HG02571 (cell line): ENCODE measurements around the gene MACROH2A2.
"Not testable (repeated sequence)": the region's sequence is repeated elsewhere in the genome, so short reads cannot be mapped to it uniquely, and the experiment has no call there.

ENCODE experiments used
- ATAC-seq: cut with Tn5 transposase; IDR thresholded peaks from one replicate; pipeline ENCODE4 v1.9.1; 2021; ENCODE audit warnings: mild to moderate bottlenecking, moderate library complexity; ENCODE audit not compliant: unreplicated experiment

MACROH2A2 gene

DNA sequence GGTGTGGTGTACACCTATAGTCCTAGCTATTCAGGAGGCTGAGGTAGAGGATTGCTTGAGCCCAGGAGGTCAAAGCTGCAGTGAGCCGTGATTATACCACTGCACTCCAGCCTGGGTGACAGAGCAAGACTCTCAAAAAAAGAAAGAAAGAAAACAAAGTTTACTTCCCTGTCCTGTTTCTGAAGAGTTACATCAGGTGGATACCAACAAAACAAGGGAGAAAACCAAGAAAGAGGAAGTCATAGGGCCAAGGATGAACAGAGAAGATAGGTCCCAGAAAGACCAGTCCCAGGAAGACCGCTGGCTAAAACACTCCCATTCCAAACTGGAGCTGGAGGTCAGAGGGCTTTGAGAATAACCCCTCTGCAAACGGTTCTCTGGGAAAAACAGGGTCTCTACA lies 13.5 kb downstream of the MACROH2A2 start:
- ATAC-seq: no peak

DNA sequence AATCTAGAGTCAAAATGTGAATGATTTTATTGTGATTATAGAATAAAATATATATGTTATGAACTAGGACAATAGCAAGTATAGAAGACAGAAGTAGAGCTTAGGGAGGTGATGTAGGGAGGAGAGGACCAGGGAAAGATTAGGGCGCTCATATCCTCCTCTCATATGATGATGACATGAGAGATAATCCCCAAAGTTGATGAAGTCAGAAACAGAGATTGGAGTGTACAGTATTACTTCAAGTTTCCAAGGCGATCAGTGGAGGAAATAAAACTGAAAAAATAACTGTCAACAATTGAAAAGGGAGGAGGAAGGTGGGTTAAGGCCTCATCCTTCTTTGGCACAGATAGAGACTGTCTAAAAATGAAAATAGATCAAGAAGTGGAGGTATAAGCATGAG lies 14.9 kb downstream of the MACROH2A2 start:
- ATAC-seq: no peak

DNA sequence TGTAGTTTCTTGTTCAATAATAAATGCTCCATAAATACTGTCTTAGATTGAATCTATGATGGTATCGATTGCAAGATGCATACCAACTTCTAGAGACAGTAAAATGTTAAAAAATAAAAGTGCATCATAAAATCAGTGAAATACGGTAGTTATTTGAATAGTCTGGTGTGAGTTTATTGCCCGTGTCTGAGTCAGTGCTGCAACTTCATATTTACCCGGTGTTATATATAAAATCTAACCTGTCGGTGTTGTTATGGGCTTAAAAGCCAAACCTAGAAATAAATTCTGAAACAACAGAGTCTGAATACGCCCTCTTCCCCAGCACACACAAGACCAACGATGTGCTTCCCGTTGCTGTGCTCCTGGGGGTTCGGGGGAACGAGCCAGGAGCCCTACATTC lies 16.3 kb downstream of the MACROH2A2 start:
- ATAC-seq: no peak

DNA sequence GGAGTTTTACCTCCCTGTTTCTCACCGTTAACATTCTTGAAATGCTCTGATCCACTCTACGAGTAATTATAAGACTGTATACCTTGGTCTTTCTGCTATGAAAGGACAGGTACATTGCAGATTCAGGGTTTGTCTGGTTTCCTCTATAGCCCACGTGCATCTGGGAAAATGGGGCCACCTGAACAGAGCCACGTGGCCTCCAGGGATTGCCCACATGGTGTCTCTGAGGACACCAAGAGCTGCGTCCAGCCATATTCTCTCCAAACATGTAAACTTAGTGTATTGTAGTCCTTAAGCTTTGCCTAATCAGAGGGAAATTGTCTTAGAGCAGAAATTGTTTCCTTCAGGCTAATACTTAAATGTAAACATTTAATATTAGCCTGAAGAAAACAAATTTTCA lies 16.7 kb downstream of the MACROH2A2 start:
- ATAC-seq: no peak

DNA sequence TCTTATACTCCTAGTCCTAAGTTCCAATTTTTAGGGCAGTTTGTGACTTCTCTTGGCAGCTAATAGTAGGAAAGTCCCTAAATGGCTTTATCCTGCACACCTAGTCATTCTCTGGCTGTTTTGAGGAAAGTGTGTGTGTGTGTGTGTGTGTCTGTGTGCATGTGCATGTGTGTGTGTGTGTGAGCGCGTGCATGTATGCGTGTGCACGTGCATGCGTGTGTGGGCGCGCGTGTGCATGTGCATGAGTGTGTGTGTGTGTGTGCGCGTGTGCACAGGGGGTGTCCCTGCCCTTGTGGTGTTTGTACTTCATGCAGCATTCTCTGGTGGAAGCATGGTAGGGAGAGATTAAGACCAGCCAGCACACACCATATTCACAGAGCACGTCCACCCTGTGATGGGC lies 18.2 kb downstream of the MACROH2A2 start:
- ATAC-seq: no peak

DNA sequence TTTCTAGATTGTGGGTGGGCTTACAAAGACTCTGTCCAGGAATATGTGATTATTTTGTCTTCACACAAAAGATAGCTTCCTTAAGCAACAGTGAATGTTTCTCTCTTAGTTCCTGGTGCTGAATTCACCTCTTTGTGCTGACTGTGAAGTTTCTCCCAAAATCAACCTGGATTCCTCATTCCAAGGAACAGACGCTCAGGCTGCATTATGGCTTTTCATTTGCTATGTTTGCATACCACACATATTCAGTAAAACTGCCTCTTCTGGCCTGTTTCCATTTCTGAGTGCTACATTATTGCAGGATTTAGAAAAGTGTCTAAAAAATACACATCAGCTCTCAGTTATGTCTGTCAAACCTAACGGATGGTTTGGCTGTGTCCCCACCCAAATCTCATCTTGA lies 21.5 kb downstream of the MACROH2A2 start:
- no peak for ATAC-seq

DNA sequence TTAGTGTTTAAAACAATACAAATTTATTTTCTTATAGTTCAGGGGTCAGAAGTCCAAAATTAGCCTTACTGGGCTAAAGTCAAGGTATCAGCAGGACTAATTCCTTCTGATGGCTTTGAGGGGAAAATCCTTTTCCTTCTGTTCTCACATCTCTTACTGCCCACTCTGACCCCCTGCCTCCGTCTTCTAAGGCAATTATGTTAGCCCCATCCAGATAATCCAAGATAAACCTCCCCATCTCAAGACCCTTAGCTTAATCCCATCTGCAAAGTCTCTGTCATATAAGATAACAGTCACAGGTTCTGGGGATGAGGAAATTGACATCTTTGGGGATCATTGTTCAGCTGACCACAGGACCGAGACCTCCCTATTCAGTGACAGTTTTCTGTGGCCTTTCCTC lies 22.3 kb downstream of the MACROH2A2 start:
- ATAC-seq: no peak

DNA sequence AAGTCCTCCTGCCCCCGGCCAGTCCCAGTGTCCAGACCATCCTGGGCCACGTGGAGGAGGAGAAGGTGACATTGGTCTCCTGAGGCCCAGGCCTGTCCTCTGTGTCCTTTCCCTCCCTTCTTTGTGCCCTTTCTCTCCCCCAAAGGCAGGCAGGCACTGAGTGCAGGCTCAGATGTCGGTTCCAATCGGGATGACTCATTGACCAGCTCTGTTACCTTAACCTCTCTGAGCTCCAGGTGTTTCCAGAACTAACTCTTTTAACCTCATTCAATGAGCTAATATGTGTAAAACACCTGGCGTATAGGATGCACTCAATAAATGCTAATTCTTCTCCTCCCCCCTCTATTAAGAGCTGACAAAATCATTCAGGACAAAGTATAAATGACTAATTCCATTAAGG lies 25.7 kb downstream of the MACROH2A2 start:
- no peak for ATAC-seq

DNA sequence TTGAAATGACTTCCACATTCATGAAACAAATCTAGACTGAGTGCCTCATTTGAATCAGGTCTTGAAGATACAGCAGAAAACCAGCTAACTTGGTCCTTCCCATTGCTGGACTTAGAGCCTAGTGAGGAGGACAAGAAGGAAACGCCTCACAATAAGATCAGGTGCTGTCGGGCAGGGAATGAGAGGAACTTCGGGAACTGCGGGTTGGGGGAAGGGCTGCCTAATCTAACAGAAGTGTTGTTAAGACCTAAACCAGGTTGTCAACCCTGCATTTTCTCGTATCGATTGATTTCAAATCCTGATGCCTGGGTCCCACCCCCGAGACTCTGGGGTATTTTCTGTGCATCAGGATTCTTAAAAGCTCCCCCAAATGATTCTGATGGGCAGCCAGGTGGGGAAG lies 26.3 kb downstream of the MACROH2A2 start:
- no peak for ATAC-seq

DNA sequence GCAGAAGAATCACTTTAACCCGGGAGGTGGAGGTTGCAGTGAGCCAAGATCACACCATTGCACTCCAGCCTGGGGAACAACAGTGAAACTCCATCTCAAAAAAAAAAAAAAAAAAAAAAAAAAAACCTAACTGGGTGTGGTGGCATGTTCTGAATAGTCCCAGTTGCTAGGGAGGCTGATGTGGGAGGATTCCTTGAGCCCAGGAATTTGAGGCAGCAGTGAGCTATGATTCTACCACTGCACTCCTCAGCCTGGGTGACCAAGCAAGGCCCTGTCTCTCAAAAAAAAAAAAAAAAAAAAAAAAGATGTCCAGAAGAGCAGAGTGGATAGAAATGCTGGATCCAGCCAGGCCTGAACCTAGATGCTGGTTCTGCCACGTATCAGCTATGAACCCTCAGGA lies 28.1 kb downstream of the MACROH2A2 start:
- ATAC-seq: not testable (repeated sequence)

DNA sequence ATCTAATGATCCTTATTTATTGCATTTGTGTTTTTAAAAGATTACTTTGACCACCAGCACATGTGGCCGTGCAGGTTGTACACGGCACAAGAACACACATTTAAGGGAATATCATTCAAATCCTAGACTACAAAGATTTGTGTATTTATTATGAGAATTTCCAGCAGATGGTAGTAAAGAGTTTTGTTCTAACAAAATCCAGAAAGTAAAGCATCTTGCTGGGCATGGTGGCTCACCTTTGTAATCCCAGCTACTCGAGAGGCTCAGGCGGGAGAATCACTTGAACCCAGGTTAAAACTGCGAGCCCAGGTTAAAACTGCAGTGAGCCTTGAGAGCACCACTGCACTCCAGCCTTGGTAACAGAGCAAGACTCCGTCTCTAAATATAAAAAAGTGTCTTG lies 31.5 kb downstream of the MACROH2A2 start:
- no peak for ATAC-seq

DNA sequence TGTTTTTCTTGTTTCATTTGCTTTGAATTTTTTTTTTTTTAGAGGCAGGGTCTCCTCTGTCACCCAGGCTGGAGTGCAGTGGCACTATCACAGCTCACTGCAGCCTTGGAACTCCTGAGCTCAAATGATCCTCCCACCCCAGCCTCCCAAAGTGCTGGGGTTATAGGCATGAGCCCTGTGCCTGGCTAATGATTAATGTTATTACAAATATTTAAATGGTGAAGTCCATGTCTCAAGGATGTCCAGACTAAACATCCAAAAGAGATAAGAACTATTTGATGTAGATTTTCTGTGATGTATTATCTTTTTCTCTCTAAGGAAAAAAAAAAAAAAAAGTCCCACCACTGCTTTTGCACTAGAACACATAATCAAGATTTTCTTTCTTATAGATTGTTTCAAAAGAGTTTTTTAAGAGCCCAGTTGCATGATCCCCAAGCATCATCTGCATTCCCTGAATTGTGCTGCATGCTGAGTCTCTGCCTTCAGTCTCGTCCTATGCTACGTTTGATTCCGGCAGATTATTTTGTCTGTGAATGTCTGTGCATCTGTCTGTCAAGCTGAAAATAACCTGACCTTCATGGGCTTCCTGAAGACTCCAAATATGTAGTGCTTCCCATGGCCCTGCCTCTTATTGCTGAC lies 33.4 kb downstream of the MACROH2A2 start:
- no peak for ATAC-seq

DNA sequence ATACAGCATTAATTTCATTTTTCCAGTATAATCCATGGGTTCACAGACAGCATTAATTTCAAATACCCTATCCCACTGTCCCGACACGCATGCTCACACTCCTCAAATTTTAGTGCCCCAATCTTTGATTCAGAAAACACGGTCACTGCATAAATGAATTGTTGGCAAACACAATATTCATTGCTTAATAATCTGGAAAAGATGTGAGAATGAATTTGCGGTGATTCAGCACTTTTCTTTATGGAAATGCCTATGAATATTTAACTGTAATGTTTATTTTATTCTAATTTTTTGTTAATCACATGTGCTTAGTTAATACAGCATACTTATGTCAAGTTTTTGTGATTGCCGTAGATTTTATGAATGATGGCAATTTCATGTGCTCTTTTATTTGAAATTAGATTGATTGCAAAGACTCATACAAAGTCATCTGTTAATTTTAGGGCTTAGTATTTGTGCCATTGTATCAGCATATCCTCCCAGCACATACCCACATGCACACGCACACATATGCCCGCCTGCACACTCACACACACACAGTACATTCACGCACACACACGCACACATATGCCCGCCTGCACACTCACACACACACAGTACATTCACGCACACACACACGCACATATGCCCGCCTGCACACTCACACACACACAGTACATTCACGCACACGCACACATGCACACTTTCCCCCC lies 35.1 kb downstream of the MACROH2A2 start:
- ATAC-seq: no peak

DNA sequence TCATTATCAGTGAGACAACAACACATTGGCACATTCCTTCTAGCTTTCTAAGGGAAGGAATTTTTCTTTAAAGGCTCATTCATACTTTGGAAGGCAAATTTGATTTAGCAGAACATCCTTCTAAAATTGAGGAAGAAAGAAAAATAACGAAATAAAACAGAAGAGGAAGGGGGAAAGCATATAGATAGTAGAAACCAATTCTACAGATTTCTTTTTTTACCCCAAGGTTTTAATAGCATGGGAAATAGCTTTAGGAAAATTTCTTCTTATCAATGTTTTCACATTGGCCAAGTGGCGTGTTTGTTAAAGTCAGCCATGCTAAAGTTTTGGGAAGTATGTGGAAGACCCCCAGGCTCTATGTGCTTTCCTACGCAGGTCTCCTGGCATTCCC lies 35.7 kb downstream of the MACROH2A2 start:
- no peak for ATAC-seq

DNA sequence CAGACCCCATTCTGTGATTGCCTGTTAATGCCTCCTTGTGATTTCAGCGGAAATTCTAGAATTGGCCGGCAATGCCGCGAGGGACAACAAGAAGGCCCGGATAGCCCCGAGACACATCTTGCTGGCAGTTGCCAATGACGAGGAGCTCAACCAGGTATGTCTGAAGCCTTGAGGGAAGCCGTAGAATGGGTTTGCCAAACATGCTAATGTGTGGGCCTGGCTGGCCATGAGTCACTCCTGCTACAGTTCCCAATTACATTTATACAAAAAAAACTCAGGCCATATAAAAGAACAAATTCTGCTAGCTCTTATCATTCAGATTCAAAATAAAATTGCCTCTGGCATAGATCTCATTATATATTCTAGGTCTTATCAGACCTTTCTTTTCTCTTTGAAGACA lies 37.4 kb downstream of the MACROH2A2 start:
- no peak for ATAC-seq

DNA sequence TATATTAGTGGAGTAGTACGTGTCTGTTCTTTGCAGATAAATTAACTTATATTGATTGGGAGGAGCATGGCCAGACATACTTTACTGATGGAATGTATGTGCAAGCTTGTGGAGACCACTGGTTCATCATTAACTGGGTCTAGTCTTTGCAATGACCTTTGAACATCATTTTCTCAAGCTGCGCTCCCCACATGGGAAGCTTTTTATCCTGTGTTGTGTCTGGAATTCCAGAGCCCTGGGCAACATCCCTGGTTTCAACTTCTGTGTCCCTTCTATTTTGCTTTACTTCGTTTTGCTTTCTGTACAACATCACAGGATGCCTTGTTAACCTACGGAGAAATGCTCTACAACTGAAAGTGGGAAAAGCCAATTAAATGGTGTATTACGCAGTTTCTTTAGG lies 38.3 kb downstream of the MACROH2A2 start:
- ATAC-seq: no peak

DNA sequence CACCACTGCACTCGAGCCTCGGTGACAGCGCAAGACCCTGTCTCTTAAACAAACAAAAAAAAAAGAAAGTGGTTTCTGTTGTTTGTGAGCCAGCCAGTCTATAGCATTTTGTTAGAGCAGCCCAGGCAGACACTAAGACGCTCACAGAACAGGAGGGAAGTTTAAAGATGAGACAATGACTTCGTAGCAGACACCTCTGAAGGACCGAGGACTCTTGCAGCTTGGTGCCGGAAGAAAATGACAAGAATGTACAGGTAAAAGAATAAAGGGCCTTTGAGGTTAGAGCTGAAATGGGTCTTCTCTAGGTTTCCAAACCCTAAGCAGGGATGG lies 39.7 kb downstream of the MACROH2A2 start:
- ATAC-seq: no peak

DNA sequence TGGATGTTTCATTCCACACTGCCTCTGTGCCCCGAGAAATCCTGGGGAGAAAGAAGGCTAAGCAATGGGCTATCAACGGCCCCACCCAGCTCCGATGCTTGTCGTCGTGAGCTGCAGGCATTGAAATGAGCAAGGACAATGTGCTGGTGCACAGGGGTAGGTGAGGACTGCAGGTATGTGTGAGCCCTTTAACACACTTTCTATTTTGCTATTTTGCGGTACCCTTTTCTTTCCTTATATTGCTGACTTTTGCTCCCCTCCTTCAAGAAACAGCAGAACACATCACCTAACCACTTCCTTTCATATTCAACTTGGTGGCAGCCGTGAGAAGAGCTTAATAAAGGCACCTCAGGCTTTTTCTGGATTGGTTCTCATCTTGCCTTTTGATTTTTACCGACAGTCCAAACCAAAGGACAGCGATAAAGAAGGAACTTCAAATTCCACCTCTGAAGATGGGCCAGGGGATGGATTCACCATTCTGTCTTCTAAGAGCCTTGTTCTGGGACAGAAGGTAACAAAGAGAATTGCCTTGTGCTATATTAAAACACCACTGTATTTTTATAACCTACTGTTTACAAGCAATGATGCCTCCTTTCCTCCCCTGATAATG lies 40.8 kb downstream of the MACROH2A2 start:
- ATAC-seq: no peak

DNA sequence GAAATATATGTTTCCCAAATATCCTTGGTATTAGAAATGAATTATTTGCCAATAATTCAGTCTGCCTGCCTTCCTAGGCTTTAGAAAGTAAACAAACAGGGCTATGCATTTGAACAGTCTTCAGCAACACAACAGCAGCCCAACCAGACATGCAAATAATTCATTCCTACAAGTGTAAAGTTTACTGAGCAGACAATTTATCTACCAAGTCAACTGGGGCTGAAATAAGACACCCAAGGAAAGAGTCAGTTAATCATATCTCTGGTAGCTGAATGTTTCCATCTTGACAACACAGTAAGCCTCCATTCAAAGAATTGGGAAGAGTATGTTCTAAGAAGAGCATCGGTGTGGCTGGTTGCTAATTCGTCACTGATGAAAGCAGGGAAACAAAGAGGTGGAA lies 41.6 kb downstream of the MACROH2A2 start:
- ATAC-seq: no peak

DNA sequence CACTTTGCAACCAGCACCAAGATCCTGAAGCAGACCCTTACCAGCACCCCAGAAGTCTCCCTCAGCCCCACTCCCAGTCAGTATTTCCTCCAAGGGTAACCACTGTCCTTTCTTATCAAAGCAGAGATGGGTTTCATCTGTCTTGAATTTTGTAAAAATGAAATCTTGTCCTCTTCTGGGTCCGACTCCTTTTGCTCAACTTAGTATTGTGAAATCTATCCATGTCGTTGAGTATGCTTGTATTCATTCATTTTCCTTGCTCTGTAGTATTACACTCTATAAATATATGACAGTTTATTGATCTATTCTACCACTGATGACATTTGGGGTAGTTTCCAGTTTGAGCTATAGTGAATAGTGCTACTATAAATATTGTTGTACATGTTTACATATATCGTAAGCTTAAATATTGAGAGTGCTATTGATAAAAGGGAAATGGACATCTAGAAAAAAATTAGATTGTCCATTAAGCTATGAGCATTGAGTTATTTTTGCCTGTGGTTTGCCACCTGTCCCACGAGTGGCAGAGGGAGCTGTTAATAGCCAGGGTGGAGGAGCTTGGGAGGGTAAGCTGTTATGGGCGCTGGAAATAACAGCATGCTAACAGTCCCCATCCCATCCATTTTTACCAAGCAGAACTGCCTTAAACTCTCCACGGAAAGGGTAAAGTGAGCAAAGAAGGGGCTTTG lies 43.5 kb downstream of the MACROH2A2 start:
- no peak for ATAC-seq

DNA sequence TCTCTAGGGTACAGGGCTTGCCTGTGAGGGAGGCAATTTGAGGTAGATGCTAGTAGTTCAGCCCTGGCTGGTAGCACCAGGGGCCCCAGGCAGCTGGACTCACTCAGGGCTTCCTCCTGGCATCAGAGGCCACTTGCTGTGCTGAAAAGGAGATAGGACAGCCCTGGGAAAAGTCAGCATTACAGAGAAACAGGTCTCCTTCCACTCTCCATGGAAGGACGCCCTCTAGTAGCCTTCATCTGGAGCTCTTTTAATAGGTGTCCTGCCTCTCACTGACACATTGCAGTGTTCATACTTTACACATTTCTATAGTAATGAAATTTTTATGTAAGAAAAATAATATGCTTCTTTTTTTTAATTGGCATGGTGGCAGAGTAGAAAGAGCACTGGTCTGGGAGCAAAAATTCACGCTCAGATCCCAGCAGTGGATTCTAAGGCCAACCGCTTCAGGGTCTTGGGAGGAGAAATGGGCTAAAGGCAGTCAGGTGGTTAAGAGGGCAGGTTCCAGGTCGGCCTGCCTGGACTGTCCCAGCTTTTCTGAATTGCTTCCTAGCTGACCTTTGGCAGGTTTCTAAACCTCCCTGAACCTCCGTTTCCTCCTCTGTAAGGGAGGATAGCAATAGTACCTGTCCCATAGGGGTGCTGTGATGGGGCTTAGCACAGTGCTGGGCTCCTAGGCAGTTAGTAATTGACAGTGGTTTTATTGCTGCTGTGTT lies 44.2 kb downstream of the MACROH2A2 start:
- ATAC-seq: no peak
